HG03060 (cell line): ENCODE measurements around the gene ADH5.
"Not testable (repeated sequence)": the region's sequence is repeated elsewhere in the genome, so short reads cannot be mapped to it uniquely, and the experiment has no call there.

Source experiments
- ATAC-seq: cut with Tn5 transposase; IDR thresholded peaks from one replicate; pipeline ENCODE4 v1.9.1; 2021; ENCODE audit warnings: low read depth, moderate number of reproducible peaks; ENCODE audit not compliant: unreplicated experiment

The ADH5 gene

GRCh38 chr4:99088481-99089365 lies at the start of gene ADH5:
Gene ADH5, minus strand, starts transcription at chr4:99088788. Its CDS starts 88 bp downstream, at chr4:99088700.
- peak; percentile 63 for ATAC-seq

- no peak for ATAC-seq
Measured at GRCh38 chr4:99136329-99136728, 47.7 kb upstream of the ADH5 start.

- ATAC-seq, result no peak
Measured at GRCh38 chr4:99135541-99136162, 47.1 kb upstream of the ADH5 start.

- ATAC-seq, result no peak
Measured at GRCh38 chr4:99134586-99134985, 46.0 kb upstream of the ADH5 start.

GRCh38 chr4:99131378-99131777 lies 42.8 kb upstream of the ADH5 start:
- ATAC-seq, result no peak

DNA sequence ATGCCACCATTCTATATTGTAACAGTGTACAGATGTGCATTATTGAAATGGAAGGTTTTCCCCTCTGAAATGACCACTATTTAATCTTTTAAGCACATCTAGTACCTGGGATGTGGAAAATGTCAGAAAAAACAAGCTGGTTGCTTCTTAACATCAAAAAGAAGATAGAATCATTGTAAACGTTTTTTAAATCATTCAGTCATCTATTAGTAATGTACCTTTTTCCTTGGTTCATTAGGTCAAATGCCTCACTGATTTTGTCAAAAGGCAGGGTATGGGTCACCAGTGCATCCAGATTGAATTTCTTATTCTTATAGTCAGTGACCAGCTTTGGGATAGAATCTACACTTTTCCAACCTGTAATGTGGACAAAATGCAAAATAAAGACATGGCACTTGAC lies 37.8 kb upstream of the ADH5 start:
- ATAC-seq, result no peak

GRCh38 chr4:99121008-99121407 lies 32.4 kb upstream of the ADH5 start:
- no peak for ATAC-seq

DNA sequence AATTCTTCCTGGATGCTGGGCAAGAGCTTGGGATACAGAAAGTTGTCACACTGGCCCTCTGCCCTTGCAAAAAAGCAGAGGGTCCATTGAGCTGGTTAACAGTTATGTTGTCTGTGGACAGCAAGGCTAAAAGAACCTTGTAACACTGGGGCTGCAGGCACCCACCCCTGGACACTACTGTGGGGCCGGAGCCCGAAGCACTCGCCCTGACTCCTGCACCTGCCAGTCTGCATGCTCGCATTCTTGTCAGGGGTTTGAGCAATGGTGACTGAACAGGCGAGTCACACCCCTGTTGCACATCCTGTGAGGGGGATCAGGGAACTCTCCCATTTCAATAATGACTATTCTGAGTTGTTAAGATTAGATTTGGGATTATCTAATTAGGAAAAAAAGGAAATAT lies 31.9 kb upstream of the ADH5 start:
- no peak for ATAC-seq

DNA sequence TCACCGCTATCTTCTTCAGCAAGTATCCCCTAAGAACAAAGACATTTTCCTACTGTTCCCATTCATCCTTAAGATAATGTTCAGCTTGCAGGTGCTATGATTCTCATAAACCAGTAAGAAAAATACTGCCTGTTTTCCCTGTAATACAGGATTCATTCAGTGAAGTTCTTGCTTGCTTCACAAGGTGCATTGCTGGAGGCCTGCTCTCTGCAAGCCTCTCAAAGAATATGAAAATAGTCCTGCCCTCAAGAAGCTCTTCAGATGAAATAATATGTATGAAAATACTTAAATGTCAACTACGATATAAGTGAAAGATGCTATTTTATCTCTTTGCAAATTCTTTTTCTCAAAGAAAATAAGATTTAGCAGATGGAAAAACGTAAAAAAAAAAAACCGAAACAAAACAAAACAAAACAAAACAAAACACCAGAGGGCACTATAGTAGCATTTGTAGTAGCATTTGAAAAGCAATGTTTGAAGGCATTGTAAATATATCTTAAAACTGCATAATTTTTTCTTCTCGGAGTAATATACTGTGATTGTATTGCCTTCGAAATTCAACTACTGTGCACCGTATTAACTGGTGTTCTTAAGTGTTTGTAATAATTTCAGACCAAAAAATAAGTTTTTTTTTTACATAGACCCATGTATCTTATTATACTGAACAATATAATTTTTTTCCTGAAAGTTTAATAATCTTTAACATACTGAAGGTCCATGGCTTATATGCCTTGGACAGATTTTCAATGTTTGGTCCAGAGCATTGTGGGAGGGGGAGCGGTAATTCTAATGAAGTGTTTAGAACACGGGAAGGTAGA lies 29.5 kb upstream of the ADH5 start:
- ATAC-seq, result no peak

DNA sequence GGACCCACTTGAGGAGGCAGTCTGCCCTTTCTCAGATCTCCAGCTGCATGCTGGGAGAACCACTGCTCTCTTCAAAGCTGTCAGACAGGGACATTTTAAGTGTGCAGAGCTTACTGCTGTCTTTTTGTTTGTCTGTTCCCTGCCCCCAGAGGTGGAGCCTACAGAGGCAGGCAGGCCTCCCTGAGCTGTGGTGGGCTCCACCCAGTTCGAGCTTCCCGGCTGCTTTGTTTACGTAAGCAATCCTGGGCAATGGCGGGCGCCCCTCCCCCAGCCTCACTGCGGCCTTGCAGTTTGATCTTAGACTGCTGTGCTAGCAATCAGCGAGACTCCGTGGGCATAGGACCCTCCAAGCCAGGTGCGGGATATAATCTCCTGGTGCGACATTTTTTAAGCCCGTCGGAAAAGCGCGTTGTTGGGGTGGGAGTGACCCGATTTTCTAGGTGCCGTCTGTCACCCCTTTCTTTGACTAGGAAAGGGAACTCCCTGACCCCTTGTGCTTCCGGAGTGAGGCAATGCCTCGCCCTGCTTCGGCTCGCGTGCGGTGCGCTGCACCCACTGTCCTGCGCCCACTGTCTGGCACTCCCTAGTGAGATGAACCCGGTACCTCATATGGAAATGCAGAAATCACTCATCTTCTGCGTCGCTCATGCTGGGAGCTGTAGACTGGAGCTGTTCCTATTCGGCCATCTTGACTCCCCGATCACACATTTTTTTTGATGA lies 28.7 kb upstream of the ADH5 start:
- not testable (repeated sequence) for ATAC-seq

DNA sequence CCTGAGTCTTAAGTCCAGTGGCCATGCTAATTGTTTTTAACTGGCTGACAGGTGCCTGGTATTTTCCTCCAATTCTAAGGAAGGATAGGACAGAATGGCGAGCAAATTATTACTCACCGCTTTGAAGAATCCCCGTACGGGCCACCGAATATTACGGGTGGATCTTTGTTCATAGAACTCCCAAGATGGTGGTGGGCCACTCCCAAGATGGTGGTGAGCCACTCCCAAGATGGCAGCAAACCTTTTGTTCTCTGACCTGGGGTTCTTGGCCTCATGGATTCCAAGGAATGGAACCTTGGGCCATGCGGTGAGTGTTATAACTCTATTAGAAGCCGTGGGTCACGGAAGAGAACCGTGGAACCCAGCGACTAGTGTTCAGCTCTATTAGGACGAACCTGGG lies 20.7 kb upstream of the ADH5 start:
- not testable (repeated sequence) for ATAC-seq

GRCh38 chr4:99104153-99104552 lies 15.6 kb upstream of the ADH5 start:
- ATAC-seq, result no peak

GRCh38 chr4:99103166-99103565 lies 14.6 kb upstream of the ADH5 start:
- no peak for ATAC-seq

DNA sequence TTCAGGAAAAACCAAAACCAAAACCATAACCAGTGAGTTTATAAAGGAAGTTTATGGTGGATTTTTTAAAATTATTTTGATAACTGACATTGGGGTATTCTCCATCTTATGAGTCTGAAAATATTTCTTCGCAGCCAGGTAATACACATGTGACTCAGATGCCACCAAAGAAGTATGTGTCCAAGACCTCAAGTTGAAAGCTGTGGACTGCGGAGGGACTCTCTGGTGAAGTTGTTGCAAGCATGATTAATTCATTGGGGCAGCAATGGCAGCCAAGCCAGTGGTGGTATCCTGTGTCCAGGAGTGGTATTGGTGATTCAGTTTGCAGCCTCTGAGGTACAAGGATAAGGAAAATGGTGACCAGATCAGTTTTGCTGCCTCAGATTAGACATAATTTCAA lies 14.0 kb upstream of the ADH5 start:
- ATAC-seq, result no peak

GRCh38 chr4:99100876-99101275 lies 12.3 kb upstream of the ADH5 start:
- no peak for ATAC-seq

GRCh38 chr4:99099814-99100213 lies 11.2 kb upstream of the ADH5 start:
- ATAC-seq, result not testable (repeated sequence)

- ATAC-seq, result no peak
Measured at GRCh38 chr4:99099311-99099710, 10.7 kb upstream of the ADH5 start.

DNA sequence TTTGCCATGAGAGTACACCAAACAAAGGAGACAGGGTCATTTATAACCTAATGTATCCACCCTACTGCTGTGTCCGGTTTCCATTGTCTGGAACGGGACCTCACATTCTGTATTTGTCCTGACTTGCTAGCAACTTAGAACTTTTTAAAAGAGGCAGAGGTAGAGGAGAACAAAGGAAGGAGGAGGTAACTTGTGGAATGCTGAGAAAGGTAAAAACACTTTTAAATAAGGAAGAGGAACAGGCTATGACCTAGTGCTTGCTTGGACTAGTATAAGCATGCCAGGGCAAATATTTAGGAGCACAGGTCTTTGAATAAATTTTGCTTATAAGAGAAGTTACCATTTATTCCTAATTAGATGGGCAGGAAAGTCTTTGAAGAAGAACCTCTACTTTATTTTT lies 3.3 kb upstream of the ADH5 start:
- ATAC-seq, result not testable (repeated sequence)

DNA sequence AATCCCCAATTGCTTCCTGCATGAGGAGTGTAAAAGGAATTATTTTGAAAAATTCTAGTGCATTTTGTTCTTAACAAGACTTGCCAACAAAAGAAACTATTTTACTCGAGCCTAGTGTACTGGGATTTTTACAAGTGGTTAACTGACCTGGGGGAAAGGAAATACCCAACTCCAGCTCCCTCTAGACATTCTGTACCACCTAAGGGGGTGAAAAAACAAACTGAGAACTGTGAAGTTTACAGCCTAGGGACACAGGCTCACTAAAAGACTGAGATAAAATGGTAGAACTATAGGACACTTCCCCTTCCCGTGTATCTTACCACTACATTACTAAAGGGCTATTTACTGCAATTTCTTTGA lies 2.6 kb upstream of the ADH5 start:
- ATAC-seq, result no peak

- ATAC-seq, result no peak
Measured at GRCh38 chr4:99090481-99091215, 2.1 kb upstream of the ADH5 start.
